Nephron (organoid): ENCODE results near the gene TMEM80.
"Not testable (repeated sequence)": the region's sequence is repeated elsewhere in the genome, so short reads cannot be mapped to it uniquely, and the experiment has no call there.

Experiments
- H3K27ac Mint-ChIP-seq, 3 experiments: 2 replicates each; pipeline ENCODE4 v1.8.0; 2020; ENCODE audit warnings: mixed read lengths in 3 of 3, mild to moderate bottlenecking in 2 of 3, moderate library complexity in 1 of 3
- H3K27me3 Mint-ChIP-seq: 2 replicates; pipeline ENCODE4 v1.8.0; 2021; ENCODE audit warnings: low read depth, mild to moderate bottlenecking, moderate library complexity, mixed read lengths
- H3K36me3 Mint-ChIP-seq: 2 replicates; pipeline ENCODE4 v1.8.0; 2020; ENCODE audit warnings: low read depth, mixed read lengths
- H3K4me1 Mint-ChIP-seq: 2 replicates; pipeline ENCODE4 v1.8.0; 2020; ENCODE audit warnings: mixed read lengths
- H3K4me3 Mint-ChIP-seq, 3 experiments: 2 replicates each; pipeline ENCODE4 v1.8.0; 2020; ENCODE audit warnings: mild to moderate bottlenecking in 3 of 3, mixed read lengths in 3 of 3, moderate library complexity in 2 of 3
- H3K9me3 Mint-ChIP-seq: 2 replicates; pipeline ENCODE4 v1.8.0; 2020; ENCODE audit warnings: mixed read lengths
- TF ChIP-seq, protein P1 (sequence below), 3 experiments: fragments of 200-600 bp; sonication (generic); IDR thresholded peaks; one replicate each; pipeline ENCODE4 v1.5.0; 2021; ENCODE audit warnings: antibody characterized with exemption in 3 of 3; ENCODE audit not compliant: unreplicated experiment in 3 of 3

Gene TMEM80

DNA sequence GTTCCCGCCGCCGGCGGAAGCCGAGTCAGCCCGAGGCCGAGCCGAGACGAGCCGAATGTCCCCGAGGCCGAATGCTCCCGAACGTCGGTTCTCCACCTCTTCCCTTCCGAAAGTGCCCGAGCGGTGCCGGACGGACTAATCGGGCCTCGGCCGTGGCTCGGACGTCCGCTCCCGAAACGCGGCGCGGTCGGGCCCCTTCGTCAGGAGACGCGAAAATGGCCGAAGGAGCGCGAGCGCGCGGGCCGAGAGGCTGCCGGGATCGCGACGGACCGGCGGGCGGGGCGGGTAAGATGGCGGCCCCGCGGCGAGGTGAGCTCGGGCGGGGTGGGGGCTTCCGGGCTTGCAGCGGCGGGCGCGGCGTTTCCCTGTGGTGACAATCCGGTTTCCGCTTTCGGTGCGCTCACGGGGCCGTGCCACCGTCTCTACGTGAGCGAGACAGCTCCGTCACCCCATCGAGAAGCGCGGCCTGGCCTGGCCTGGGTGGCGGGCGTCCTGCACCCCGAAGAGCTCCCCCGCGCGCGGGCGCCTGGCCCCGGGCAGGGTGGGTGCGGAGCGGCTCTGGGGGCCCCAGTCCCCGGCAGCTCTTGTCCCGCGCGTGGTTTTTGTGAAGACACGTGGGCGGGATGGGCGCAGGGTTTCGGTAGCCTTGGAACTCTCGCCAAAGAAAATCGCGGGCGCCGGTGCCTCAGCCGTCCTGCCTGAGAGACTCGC, at the start of gene TMEM80:
TMEM80 (plus strand) TSS at position 279 of the 711 bp plus-strand sequence; CDS start at position 291, 12 bp downstream.
- H3K4me3 Mint-ChIP-seq: peak within 1 kb of the TSS; percentile 89 to 91 (median 91)
- H3K27ac Mint-ChIP-seq: peak within 1 kb of the TSS; percentile 98 to 99 (median 99)
- no peaks in the 10 kb centered on the region for H3K9me3 Mint-ChIP-seq
- H3K36me3 Mint-ChIP-seq: peaks cover 13% of the 10 kb centered on the region
- TF ChIP-seq, protein P1, sequence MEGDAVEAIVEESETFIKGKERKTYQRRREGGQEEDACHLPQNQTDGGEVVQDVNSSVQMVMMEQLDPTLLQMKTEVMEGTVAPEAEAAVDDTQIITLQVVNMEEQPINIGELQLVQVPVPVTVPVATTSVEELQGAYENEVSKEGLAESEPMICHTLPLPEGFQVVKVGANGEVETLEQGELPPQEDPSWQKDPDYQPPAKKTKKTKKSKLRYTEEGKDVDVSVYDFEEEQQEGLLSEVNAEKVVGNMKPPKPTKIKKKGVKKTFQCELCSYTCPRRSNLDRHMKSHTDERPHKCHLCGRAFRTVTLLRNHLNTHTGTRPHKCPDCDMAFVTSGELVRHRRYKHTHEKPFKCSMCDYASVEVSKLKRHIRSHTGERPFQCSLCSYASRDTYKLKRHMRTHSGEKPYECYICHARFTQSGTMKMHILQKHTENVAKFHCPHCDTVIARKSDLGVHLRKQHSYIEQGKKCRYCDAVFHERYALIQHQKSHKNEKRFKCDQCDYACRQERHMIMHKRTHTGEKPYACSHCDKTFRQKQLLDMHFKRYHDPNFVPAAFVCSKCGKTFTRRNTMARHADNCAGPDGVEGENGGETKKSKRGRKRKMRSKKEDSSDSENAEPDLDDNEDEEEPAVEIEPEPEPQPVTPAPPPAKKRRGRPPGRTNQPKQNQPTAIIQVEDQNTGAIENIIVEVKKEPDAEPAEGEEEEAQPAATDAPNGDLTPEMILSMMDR (IDR thresholded peaks at IDR 0.05; ENCODE audit: unreplicated experiment in 3 of 3): no peak
- H3K4me1 Mint-ChIP-seq: peaks cover 47% of the 10 kb centered on the region
- H3K27me3 Mint-ChIP-seq: peaks cover 5% of the 10 kb centered on the region

DNA sequence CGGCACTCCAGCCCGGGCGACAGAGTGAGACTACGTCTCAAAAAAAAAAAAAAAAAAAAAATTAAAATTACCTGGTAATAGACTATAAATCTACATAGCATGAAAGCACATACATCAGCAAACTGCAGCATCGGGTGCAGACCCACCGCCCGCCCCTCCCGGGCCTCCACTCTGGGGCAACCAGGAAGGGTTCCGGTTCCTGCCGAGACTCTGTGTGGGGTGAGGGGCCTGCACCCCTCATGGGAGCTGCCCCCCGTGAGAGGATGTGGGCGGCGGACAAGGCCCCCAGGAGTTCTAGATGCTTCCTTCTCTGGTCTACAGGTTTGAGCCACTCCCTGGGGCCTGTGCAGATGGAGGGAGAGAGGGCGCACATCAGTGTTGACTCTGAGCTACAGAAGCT, 49.4 kb upstream of the TMEM80 start:
- Mint-ChIP-seq H3K4me3 (no peak overlapping the region), H3K27ac (no peak overlapping the region), H3K4me1 (no peaks in the 10 kb centered on the region), H3K9me3 (no peaks in the 10 kb centered on the region), H3K27me3 (peaks cover 8% of the 10 kb centered on the region), H3K36me3 (peaks cover 17% of the 10 kb centered on the region)
- TF ChIP-seq, protein P1 (IDR thresholded peaks at IDR 0.05; ENCODE audit: unreplicated experiment in 3 of 3): no peak

DNA sequence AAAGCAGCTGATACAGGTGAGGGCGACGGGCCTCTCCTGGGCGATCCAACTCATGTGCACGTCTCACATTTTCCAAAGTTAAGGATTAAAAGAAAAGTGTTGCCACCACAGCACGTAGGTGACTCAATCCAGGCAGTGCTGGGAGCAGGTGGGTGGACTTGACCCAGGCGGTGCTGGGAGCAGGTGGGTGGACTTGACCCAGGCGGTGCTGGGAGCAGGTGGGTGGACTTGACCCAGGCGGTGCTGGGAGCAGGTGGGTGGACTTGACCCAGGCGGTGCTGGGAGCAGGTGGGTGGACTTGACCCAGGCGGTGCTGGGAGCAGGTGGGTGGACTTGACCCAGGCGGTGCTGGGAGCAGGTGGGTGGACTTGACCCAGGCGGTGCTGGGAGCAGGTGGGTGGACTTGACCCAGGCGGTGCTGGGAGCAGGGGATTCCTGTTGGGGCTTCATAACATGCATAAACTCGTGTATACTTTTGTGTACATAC, 47.9 kb upstream of the TMEM80 start:
- Mint-ChIP-seq H3K36me3 (peaks cover 28% of the 10 kb centered on the region), H3K27ac (peak overlapping the region in 1 of 3 experiments; percentile 73)
- H3K27me3 Mint-ChIP-seq, H3K9me3 Mint-ChIP-seq, H3K4me1 Mint-ChIP-seq, H3K4me3 Mint-ChIP-seq: not testable (repeated sequence)

DNA sequence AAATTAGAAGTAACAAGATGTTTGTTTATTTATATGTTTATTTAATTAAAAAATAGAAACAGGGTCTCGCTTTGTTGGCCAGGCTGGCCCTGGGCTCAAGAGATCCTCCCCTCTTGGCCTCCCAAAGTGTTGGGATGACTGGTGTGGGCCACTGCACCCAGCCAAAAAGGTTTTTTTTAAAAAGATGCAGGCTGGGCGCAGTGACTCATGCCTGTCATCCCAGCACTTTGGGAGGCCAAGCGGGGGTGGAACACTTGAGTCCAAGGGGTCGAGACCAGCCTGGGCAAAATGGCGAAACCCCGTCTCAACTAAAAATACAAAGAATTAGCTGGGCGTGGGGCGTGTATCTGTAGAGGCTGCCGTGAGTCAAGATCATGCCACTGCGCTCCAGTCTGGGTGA, 45.1 kb upstream of the TMEM80 start:
- Mint-ChIP-seq H3K27ac (no peak overlapping the region), H3K9me3 (no peaks in the 10 kb centered on the region), H3K27me3 (no peaks in the 10 kb centered on the region), H3K4me1 (no peaks in the 10 kb centered on the region), H3K36me3 (peaks cover 38% of the 10 kb centered on the region), H3K4me3 (no peak overlapping the region)
- TF ChIP-seq, protein P1 (IDR thresholded peaks at IDR 0.05; ENCODE audit: unreplicated experiment in 3 of 3): no peak

DNA sequence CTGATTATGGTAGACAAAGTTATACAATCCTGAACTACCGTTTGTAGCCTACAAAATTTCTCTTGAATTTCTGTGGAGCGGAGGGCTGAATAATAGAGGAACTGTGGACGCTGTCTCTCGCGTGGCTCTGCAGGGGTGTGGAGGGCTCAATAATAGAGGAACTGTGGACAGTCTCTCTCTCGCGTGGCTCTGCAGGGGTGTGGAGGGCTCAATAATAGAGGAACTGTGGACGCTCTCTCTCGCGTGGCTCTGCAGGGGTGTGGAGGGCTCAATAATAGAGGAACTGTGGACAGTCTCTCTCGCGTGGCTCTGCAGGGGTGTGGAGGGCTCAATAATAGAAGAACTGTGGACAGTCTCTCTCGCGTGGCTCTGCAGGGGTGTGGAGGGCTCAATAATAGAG, 42.5 kb upstream of the TMEM80 start:
- not testable (repeated sequence) for H3K27me3 Mint-ChIP-seq, H3K27ac Mint-ChIP-seq, H3K4me3 Mint-ChIP-seq, H3K9me3 Mint-ChIP-seq, H3K4me1 Mint-ChIP-seq
- peaks cover 36% of the 10 kb centered on the region for H3K36me3 Mint-ChIP-seq

DNA sequence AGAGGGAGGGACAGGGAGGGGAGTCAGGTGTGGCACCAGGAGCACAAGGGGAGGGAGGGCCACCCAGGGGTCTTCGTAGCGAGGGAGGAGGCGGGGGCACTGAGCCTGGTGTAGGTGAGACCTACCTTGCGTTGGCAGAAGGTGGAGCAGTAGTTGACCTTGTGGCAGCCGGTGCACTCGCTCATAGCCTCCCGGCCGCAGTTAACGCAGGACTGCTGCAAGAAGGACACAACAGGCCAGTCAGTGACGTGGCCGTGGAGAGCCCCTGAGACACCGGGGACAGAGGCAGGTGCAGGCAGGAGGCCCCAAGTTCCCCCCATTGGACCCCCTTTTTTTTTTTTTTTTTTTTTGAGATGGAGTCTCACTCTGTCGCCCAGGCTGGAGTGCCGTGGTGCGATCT, 41.8 kb upstream of the TMEM80 start:
- no peaks in the 10 kb centered on the region for H3K4me1 Mint-ChIP-seq
- no peaks in the 10 kb centered on the region for H3K9me3 Mint-ChIP-seq
- peaks cover 33% of the 10 kb centered on the region for H3K36me3 Mint-ChIP-seq
- TF ChIP-seq, protein P1 (IDR thresholded peaks at IDR 0.05; ENCODE audit: unreplicated experiment in 3 of 3): no peak
- H3K27me3 Mint-ChIP-seq: no peaks in the 10 kb centered on the region
- H3K27ac Mint-ChIP-seq: no peak overlapping the region
- H3K4me3 Mint-ChIP-seq: no peak overlapping the region

DNA sequence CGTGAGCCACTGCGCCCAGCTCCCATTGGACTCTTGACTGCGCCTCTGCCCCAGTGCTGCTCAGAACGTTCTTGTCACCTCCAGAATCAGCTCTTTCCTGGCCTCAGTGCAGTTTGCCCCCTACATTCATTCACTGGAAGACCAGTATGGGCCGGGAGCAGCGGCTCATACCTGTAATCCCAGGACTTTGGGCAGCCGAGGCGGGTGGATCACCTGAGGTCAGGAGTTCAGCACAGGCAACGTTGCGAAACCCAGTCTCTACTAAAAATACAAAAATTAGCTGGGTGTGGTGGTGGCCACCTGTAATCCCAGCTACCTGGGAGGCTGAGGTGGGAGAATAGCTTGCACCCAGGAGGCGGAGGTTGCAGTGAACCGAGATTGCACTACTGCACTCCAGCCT, 41.2 kb upstream of the TMEM80 start:
- not testable (repeated sequence) for H3K27me3 Mint-ChIP-seq, H3K9me3 Mint-ChIP-seq, H3K4me1 Mint-ChIP-seq, H3K4me3 Mint-ChIP-seq, H3K27ac Mint-ChIP-seq
- H3K36me3 Mint-ChIP-seq: peaks cover 32% of the 10 kb centered on the region
